Measurements from ENCODE around the gene UAP1L1. TPM values are rescaled to one million over a fixed set of nuclear protein-coding genes. Genes with fewer than 3 reads are reported as not detected.

UAP1L1 gene
- total RNA-seq, 1 experiment from 2014 or later, result 6.6 TPM

DNA sequence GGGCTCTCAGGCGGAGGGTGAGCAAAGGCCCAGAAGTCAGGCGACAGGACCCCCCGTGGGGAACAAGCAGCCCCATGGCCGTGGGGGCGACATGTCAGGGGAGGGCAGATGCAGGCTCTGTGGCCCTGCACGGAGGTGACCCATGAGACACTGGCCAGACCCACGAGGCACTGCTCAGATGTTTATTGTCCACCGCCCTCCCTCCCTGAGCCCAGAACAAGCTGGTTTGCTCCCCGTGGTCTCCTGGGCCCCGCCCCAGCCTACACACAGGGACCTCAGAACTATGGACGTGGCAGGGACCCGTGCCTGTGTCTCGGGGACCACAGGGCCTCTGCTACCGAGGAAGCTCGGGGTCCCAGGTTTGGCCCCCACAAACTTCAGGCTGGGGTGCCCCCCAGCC lies 47.3 kb upstream of the UAP1L1 start:
- H3K9me3 Mint-ChIP-seq, result no peaks in the 10 kb centered on the region
- no peak overlapping the region for H3K4ac ChIP-seq (ENCODE audit: low read depth, low read length)
- TF ChIP-seq, protein P1, sequence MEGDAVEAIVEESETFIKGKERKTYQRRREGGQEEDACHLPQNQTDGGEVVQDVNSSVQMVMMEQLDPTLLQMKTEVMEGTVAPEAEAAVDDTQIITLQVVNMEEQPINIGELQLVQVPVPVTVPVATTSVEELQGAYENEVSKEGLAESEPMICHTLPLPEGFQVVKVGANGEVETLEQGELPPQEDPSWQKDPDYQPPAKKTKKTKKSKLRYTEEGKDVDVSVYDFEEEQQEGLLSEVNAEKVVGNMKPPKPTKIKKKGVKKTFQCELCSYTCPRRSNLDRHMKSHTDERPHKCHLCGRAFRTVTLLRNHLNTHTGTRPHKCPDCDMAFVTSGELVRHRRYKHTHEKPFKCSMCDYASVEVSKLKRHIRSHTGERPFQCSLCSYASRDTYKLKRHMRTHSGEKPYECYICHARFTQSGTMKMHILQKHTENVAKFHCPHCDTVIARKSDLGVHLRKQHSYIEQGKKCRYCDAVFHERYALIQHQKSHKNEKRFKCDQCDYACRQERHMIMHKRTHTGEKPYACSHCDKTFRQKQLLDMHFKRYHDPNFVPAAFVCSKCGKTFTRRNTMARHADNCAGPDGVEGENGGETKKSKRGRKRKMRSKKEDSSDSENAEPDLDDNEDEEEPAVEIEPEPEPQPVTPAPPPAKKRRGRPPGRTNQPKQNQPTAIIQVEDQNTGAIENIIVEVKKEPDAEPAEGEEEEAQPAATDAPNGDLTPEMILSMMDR (conservative IDR thresholded peaks at IDR 0.05), result no peak
- no CpG with 5 or more reads among the region's 15 CpGs for WGBS (ENCODE audit: extremely low coverage, insufficient read length, low lambda C conversion rate)
- no peak overlapping the region for H4K91ac ChIP-seq (ENCODE audit: insufficient read length, low read depth, low read length)
- no peaks in the 10 kb centered on the region for H3K27me3 ChIP-seq (ENCODE audit: insufficient read depth, low read length)
- no peak overlapping the region for H3K27ac Mint-ChIP-seq
- H3K56ac ChIP-seq (ENCODE audit: insufficient read length, low read depth, low read length), result no peak overlapping the region
- peaks cover 2% of the 10 kb centered on the region for H4K20me1 ChIP-seq (ENCODE audit: control insufficient read depth, insufficient read depth, insufficient read length)
- no peak overlapping the region for H3T11ph ChIP-seq (ENCODE audit: low read length)
- peaks cover 9% of the 10 kb centered on the region for H3K23me2 ChIP-seq (ENCODE audit: insufficient read length, low read depth, low read length, poor library complexity, severe bottlenecking)
- no peak overlapping the region for H2BK5ac ChIP-seq (ENCODE audit: insufficient read length, low read length)
- no peak overlapping the region for H2BK20ac ChIP-seq (ENCODE audit: low read depth, low read length, poor library complexity, severe bottlenecking)
- peaks cover 0 to 8% of the 10 kb centered on the region in 2 experiments; a peak in 2 of 4 replicates for H3K4me1 Mint-ChIP-seq
- no peaks in the 10 kb centered on the region for H3K4me1 ChIP-seq (ENCODE audit: insufficient read depth, low read length)
- H4K5ac ChIP-seq (ENCODE audit: insufficient read length, low read depth, low read length), result no peak overlapping the region
- no peak overlapping the region for H2BK120ac ChIP-seq (ENCODE audit: low read depth, low read length, poor library complexity, severe bottlenecking)
- H2BK15ac ChIP-seq (ENCODE audit: low read depth, low read length), result no peak overlapping the region
- H3K4me2 ChIP-seq (ENCODE audit: insufficient read depth, insufficient read length, low read length), result no peak overlapping the region
- no peaks in the 10 kb centered on the region for H3K79me1 ChIP-seq (ENCODE audit: insufficient read depth, low read depth, low read length, poor library complexity, severe bottlenecking)
- no peaks in the 10 kb centered on the region for H3K9me3 ChIP-seq (ENCODE audit: control insufficient read depth, low read depth, low read length)
- H2BK12ac ChIP-seq (ENCODE audit: insufficient read length, low read depth, low read length), result no peak overlapping the region
- no peak overlapping the region for H3K9ac ChIP-seq (ENCODE audit: extremely low read depth, insufficient read length, low read length)
- DNase-seq, result no peak
- no peak overlapping the region for H3K18ac ChIP-seq (ENCODE audit: insufficient read length, low read depth, low read length)
- H3K36me3 Mint-ChIP-seq (ENCODE audit: insufficient read depth in 1 of 3, low read depth in 3 of 3), result no peaks in the 10 kb centered on the region
- H3K4me3 Mint-ChIP-seq, result no peak overlapping the region
- no peak overlapping the region for H2AFZ ChIP-seq (ENCODE audit: low read length)
- H3K27ac ChIP-seq (ENCODE audit: insufficient read length, low read depth, low read length), result no peak overlapping the region
- H4K8ac ChIP-seq (replicated peaks; ENCODE audit: insufficient read length, low read depth, low read length), result no peak overlapping the region
- no peak overlapping the region for H3K23ac ChIP-seq (ENCODE audit: insufficient read length, low read depth, low read length)
- H3K79me2 ChIP-seq (ENCODE audit: insufficient read depth, low read length), result no peaks in the 10 kb centered on the region
- no peak overlapping the region for H2AK5ac ChIP-seq (ENCODE audit: insufficient read length, low read length)
- no peak overlapping the region for H3K14ac ChIP-seq (ENCODE audit: insufficient read depth, low read length)
- H3K27me3 Mint-ChIP-seq (ENCODE audit: low read depth), result peaks cover 41% of the 10 kb centered on the region

All from H9 (cell line).